ENCODE data around the gene SERAC1. TPM values are rescaled to one million over a fixed set of nuclear protein-coding genes. Genes with fewer than 3 reads are reported as not detected.

The SERAC1 gene
- total and polyA plus RNA-seq, 2 of the 4 experiments (the other 2 are of a cell fraction) = 7.7 to 15.6 TPM

- peak; percentile 66 for ATAC-seq (ENCODE audit: low read depth)
- H4K5ac ChIP-seq (ENCODE audit: low read depth, low read length) = peak overlapping the region; percentile 31; the same call in 1 of the 2 replicates
- H3K18ac ChIP-seq (ENCODE audit: low read depth, low read length) = peak overlapping the region; percentile 24
- H2BK15ac ChIP-seq (ENCODE audit: low read depth, low read length) = peak overlapping the region; percentile 56; the same call in 2 of the 3 replicates
- peak overlapping the region; percentile 79 for H2BK5ac ChIP-seq (ENCODE audit: low read depth, low read length, poor library complexity, severe bottlenecking)
- no peaks in the 10 kb centered on the region for H4K20me1 ChIP-seq (ENCODE audit: insufficient read depth, low read length)
- WGBS, 2 experiments (ENCODE audit: extremely low coverage in 2 of 2, insufficient read length in 1 of 2) = 40% methylated on average over 2 of the region's 14 CpGs; no CpG with 5 or more reads in 1 of the 2 experiments
- H2BK120ac ChIP-seq (ENCODE audit: low read depth, low read length) = peak overlapping the region; percentile 89
- no peak overlapping the region for H3K9ac ChIP-seq (ENCODE audit: low read depth, low read length)
- peak overlapping the region; percentile 88 for H2BK20ac ChIP-seq (ENCODE audit: low read depth, low read length)
- H4K8ac ChIP-seq (ENCODE audit: low read depth in 2 of 2, low read length in 2 of 2) = peak overlapping the region; percentile 46 to 74
- H3K4ac ChIP-seq (ENCODE audit: low read depth, low read length) = peak overlapping the region; percentile 68
- H2AFZ ChIP-seq (replicated peaks; ENCODE audit: low read length, poor library complexity) = peak overlapping the region; percentile 1
- H3K4me3 ChIP-seq (ENCODE audit: insufficient read depth, low read depth, low read length) = no peak overlapping the region
- no peak for TF ChIP-seq USF2 (IDR thresholded peaks at IDR 0.05; ENCODE audit: low read depth, low read length)
- no peak for TF ChIP-seq NFE2L2 (IDR thresholded peaks at IDR 0.05; ENCODE audit: low read depth, low read length)
- no peak for TF ChIP-seq CHD1 (IDR thresholded peaks at IDR 0.05; ENCODE audit: low read depth, low read length)
- no peak for TF ChIP-seq RFX5 (IDR thresholded peaks at IDR 0.05; ENCODE audit: low read depth, low read length)
- TF ChIP-seq CEBPB (IDR thresholded peaks at IDR 0.05; ENCODE audit: low read depth, low read length) = no peak
- TF ChIP-seq, protein P1, sequence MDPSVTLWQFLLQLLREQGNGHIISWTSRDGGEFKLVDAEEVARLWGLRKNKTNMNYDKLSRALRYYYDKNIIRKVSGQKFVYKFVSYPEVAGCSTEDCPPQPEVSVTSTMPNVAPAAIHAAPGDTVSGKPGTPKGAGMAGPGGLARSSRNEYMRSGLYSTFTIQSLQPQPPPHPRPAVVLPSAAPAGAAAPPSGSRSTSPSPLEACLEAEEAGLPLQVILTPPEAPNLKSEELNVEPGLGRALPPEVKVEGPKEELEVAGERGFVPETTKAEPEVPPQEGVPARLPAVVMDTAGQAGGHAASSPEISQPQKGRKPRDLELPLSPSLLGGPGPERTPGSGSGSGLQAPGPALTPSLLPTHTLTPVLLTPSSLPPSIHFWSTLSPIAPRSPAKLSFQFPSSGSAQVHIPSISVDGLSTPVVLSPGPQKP (IDR thresholded peaks at IDR 0.05; ENCODE audit: borderline replicate concordance, low read depth, low read length) = no peak
- TF ChIP-seq MAZ (IDR thresholded peaks at IDR 0.05; ENCODE audit: borderline replicate concordance, low read depth, low read length) = peak; percentile 27; the same call in 1 of the 2 replicates
- TF ChIP-seq BHLHE40 (IDR thresholded peaks at IDR 0.05; ENCODE audit: low read depth, low read length) = peak; percentile 24; the same call in 1 of the 2 replicates
- TF ChIP-seq POLR2A (IDR thresholded peaks at IDR 0.05; ENCODE audit: low read depth, low read length) = peak; percentile 43; the same call in 1 of the 2 replicates
- TF ChIP-seq RCOR1 (IDR thresholded peaks at IDR 0.05; ENCODE audit: insufficient replicate concordance, low read length) = no peak
- TF ChIP-seq SMC3 (IDR thresholded peaks at IDR 0.05; ENCODE audit: low read depth, low read length) = no peak
- TF ChIP-seq FOS (IDR thresholded peaks at IDR 0.05; ENCODE audit: low read depth, low read length) = no peak
- TF ChIP-seq, protein P2, sequence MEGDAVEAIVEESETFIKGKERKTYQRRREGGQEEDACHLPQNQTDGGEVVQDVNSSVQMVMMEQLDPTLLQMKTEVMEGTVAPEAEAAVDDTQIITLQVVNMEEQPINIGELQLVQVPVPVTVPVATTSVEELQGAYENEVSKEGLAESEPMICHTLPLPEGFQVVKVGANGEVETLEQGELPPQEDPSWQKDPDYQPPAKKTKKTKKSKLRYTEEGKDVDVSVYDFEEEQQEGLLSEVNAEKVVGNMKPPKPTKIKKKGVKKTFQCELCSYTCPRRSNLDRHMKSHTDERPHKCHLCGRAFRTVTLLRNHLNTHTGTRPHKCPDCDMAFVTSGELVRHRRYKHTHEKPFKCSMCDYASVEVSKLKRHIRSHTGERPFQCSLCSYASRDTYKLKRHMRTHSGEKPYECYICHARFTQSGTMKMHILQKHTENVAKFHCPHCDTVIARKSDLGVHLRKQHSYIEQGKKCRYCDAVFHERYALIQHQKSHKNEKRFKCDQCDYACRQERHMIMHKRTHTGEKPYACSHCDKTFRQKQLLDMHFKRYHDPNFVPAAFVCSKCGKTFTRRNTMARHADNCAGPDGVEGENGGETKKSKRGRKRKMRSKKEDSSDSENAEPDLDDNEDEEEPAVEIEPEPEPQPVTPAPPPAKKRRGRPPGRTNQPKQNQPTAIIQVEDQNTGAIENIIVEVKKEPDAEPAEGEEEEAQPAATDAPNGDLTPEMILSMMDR (conservative IDR thresholded peaks at IDR 0.05; ENCODE audit: low read depth, low read length) = no peak
- intact Hi-C loops (cut with micrococcal nuclease) (loop anchor here (10.0 kb wide), 1 partner anchor 754 kb away; no protein-coding TSS in a partner anchor), dilution Hi-C loops (cut with HindIII; ENCODE audit: low sequenced_read_pairs, unreplicated experiment) (no loop called here), in situ Hi-C loops (cut with MboI; ENCODE audit: low sequenced_read_pairs) (no loop called here)
- H4K91ac ChIP-seq (ENCODE audit: insufficient read depth, low read depth, low read length) = peak overlapping the region; percentile 85
- H3K4me2 ChIP-seq (ENCODE audit: low read depth, low read length) = peak overlapping the region; percentile 16; the same call in 1 of the 2 replicates
- H2AK9ac ChIP-seq (replicated peaks; ENCODE audit: low read depth, low read length, poor library complexity) = peak overlapping the region; percentile 88
- peak; percentile 58 for DNase-seq
- BruUV-seq (replicated peaks) = no TSS peak
- H2AK5ac ChIP-seq (ENCODE audit: low read depth, low read length) = peak overlapping the region; percentile 83
- H3K56ac ChIP-seq (ENCODE audit: extremely low read depth, insufficient read depth, low read length) = peak overlapping the region; percentile 60; the same call in 1 of the 2 replicates
- H3K27ac ChIP-seq (ENCODE audit: insufficient read depth, low read length) = peak overlapping the region; percentile 65
- peaks cover 17% of the 10 kb centered on the region for H3K4me1 ChIP-seq (ENCODE audit: control insufficient read depth, insufficient read depth, low read length)
- CTCF ChIA-PET = interaction anchor here (1.0 kb wide), 2 partner anchors 8 to 16 kb away, joined by 3 to 4 read pairs; no protein-coding TSS in a partner anchor
- peak overlapping the region; percentile 71 for H3K14ac ChIP-seq (replicated peaks; ENCODE audit: low read depth, low read length)
- H3K36me3 ChIP-seq (ENCODE audit: control insufficient read depth, insufficient read depth, low read length) = peaks cover 64% of the 10 kb centered on the region
- H3K27me3 ChIP-seq (ENCODE audit: control insufficient read depth, insufficient read depth, low read length) = no peaks in the 10 kb centered on the region
- POLR2A ChIA-PET (ENCODE audit: unreplicated experiment) = no interaction called here
- H3K23ac ChIP-seq (ENCODE audit: low read depth, low read length) = peak overlapping the region; percentile 54
- peaks cover 20% of the 10 kb centered on the region for H3K9me1 ChIP-seq (ENCODE audit: insufficient read depth, low read length)
- no peaks in the 10 kb centered on the region for H3K9me3 ChIP-seq (ENCODE audit: control insufficient read depth, insufficient read depth, low read length)
- H3K79me1 ChIP-seq (ENCODE audit: low read depth in 1 of 2, low read length in 2 of 2) = peaks cover 7 to 61% of the 10 kb centered on the region in 2 experiments; a peak in 2 of 4 replicates
These were observed 98.9 kb downstream of the SERAC1 start for GRCh38 chr6:158068893-158069799.

Measured in IMR-90 (cell line).